Measurements from ENCODE around the gene MARCHF2.

GRCh38 chr19:8452446-8453123 lies 39.5 kb downstream of the MARCHF2 start:
- TF ChIP-seq JUNB (IDR thresholded peaks at IDR 0.05), result no peak
- no peak for TF ChIP-seq MAFK (IDR thresholded peaks at IDR 0.05; ENCODE audit: partially characterized antibody)
- TF ChIP-seq CBX8 (IDR thresholded peaks at IDR 0.05), result no peak
- TF ChIP-seq POLR2A (IDR thresholded peaks at IDR 0.05; ENCODE audit: low read length), result no peak
- TF ChIP-seq HOXA7 (CRISPR knock-in tag; IDR thresholded peaks at IDR 0.05), result no peak
- TF ChIP-seq ZSCAN20 (CRISPR knock-in tag; IDR thresholded peaks at IDR 0.05), result no peak
- TF ChIP-seq RAD21 (conservative IDR thresholded peaks at IDR 0.05 in 1 of 2, IDR thresholded peaks at IDR 0.05 in 1 of 2), result no peak
- no peak for TF ChIP-seq ESRRA (IDR thresholded peaks at IDR 0.05; ENCODE audit: borderline replicate concordance, low read length)
- no peak for TF ChIP-seq CTCF (IDR thresholded peaks at IDR 0.05)

All from A549 (cell line).